ENCODE data around the gene RASGRP2. TPM values are rescaled to one million over a fixed set of nuclear protein-coding genes. Genes with fewer than 3 reads are reported as not detected.

Gene RASGRP2
- total and polyA plus RNA-seq, 2 of the 8 experiments (the other 6 are each of a cell fraction or from before 2014, with no cell fraction given) = 40.6 to 45.7 TPM

GRCh38 chr11:64778473-64779298 lies 34.7 kb upstream of the RASGRP2 start, which contains the start of gene SF1:
TSS of gene SF1 (minus strand) at chr11:64778542. CDS start at chr11:64778392, 150 bp downstream.
- Histone ChIP-seq H3K36me3 (ENCODE audit: control insufficient read depth in 2 of 4, insufficient read depth in 4 of 4, low read length in 3 of 4) (peaks cover 28 to 35% (median 32%) of the 10 kb centered on the region in 4 experiments), H2BK15ac (ENCODE audit: low read length) (no peak within 1 kb of the TSS), H4K5ac (ENCODE audit: insufficient read length, low read depth, low read length) (peak within 1 kb of the TSS; percentile 34), H2AFZ (ENCODE audit: low read length) (no peak within 1 kb of the TSS), H2BK12ac (ENCODE audit: low read depth, low read length) (no peak within 1 kb of the TSS), H4K8ac (ENCODE audit: extremely low read depth, insufficient read depth, low read length) (peak within 1 kb of the TSS; percentile 96), H2AK5ac (ENCODE audit: low read depth, low read length) (no peak within 1 kb of the TSS), H3K4me1 (replicated peaks in 1 of 4; ENCODE audit: control insufficient read depth in 3 of 4, insufficient read depth in 4 of 4, low read length in 3 of 4) (peaks cover 2 to 6% (median 5%) of the 10 kb centered on the region in 4 experiments; a peak in 5 of 7 replicates), H3K4me3 (ENCODE audit: extremely low read depth in 1 of 4, insufficient read depth in 2 of 4, low read depth in 3 of 4, low read length in 4 of 4) (peak within 1 kb of the TSS; percentile 69 to 99 (median 95)), H3K4ac (replicated peaks; ENCODE audit: insufficient read length, low read depth, low read length) (peak within 1 kb of the TSS; percentile 45), H2BK20ac (ENCODE audit: low read length) (no peak within 1 kb of the TSS), H3K27ac (ENCODE audit: low read depth, low read length) (peak within 1 kb of the TSS; percentile 93), H2BK5ac (ENCODE audit: low read depth, low read length) (peak within 1 kb of the TSS; percentile 64), H3K23ac (ENCODE audit: insufficient read length) (no peak within 1 kb of the TSS), H2BK120ac (replicated peaks; ENCODE audit: low read depth, low read length) (no peak within 1 kb of the TSS), H3K4me2 (ENCODE audit: insufficient read depth in 1 of 2, low read depth in 2 of 2, low read length in 2 of 2) (peak within 1 kb of the TSS; percentile 84 to 92), H3K56ac (replicated peaks; ENCODE audit: insufficient read length, low read depth, low read length) (peak within 1 kb of the TSS; percentile 73), H3K9ac (replicated peaks in 1 of 4; ENCODE audit: extremely low read depth in 1 of 4, low read depth in 3 of 4, low read length in 3 of 4) (peak within 1 kb of the TSS; percentile 89 to 99 (median 93)), H3K9me3 (ENCODE audit: insufficient read depth in 2 of 2, low read depth in 1 of 2, low read length in 1 of 2) (no peaks in the 10 kb centered on the region), H3K14ac (ENCODE audit: insufficient read length) (no peak within 1 kb of the TSS), H3K18ac (ENCODE audit: extremely low read depth, low read length) (0 out of 2 replicates have a peak within 1 kb of the TSS, but pooled peaks have one; percentile 38), H3K79me1 (ENCODE audit: low read depth, low read length) (peaks cover 5% of the 10 kb centered on the region; the same call in 1 of the 2 replicates), H4K91ac (replicated peaks; ENCODE audit: insufficient read length, low read length) (no peak within 1 kb of the TSS), H3K79me2 (ENCODE audit: control insufficient read depth in 1 of 2, insufficient read depth in 2 of 2, low read length in 2 of 2) (peaks cover 23 to 39% of the 10 kb centered on the region in 2 experiments), H3K27me3 (replicated peaks in 1 of 4; ENCODE audit: control insufficient read depth in 3 of 4, extremely low read depth in 1 of 4, insufficient read depth in 3 of 4, low read length in 3 of 4) (no peaks in the 10 kb centered on the region), H4K20me1 (replicated peaks in 1 of 2; ENCODE audit: control insufficient read depth in 1 of 2, insufficient read depth in 2 of 2, low read length in 2 of 2) (peaks cover 21 to 27% of the 10 kb centered on the region in 2 experiments), H3K23me2 (ENCODE audit: low read depth, low read length) (peaks cover 9% of the 10 kb centered on the region)
- peak; percentile 97 to 99 for DNase-seq (ENCODE audit: low read depth in 1 of 2, low spot score in 2 of 2)
- ChIA-PET POLR2A (ENCODE audit: partially characterized antibody) (interaction anchor here (0.5 to 29.2 kb wide), 20 partner anchors 9 to 468 kb away, joined by 3 to 1087 read pairs (median 4); partner anchors contain the start of genes ARL2, MEN1, PPP2R5B and PYGM), CTCF (ENCODE audit: partially characterized antibody) (interaction anchor here (0.9 to 1.6 kb wide), 10 partner anchors 9 to 110 kb away, joined by 3 to 7 read pairs (median 4); partner anchors contain the start of gene RASGRP2)
- peak; percentile 95 for FAIRE-seq
- 1% methylated on average over 33 of the region's 80 CpGs; no CpG with 5 or more reads in 1 of the 2 experiments for WGBS, 2 experiments (ENCODE audit: extremely low coverage in 1 of 2, insufficient coverage in 1 of 2, insufficient read length in 1 of 2, insufficient replicate concordance in 2 of 2, low coverage in 1 of 2, low lambda C conversion rate in 2 of 2, missing lambda C conversion rate in 1 of 2)
- TF ChIP-seq MAX (IDR thresholded peaks at IDR 0.05) (peak; percentile 42; the same call in 1 of the 2 replicates), RBBP5 (IDR thresholded peaks at IDR 0.05; ENCODE audit: borderline replicate concordance, low read depth, low read length) (no peak), SIN3A (conservative IDR thresholded peaks at IDR 0.05 in 1 of 2, IDR thresholded peaks at IDR 0.05 in 1 of 2; ENCODE audit: low read depth in 1 of 2, low read length in 2 of 2) (0 out of 4 replicates have a peak, but pooled peaks of 1 of the 2 experiments have one; percentile 56), JUND (IDR thresholded peaks at IDR 0.05; ENCODE audit: low read length) (peak; percentile 76), TAF1 (IDR thresholded peaks at IDR 0.05; ENCODE audit: low read depth, low read length) (peak; percentile 97), NANOG (IDR thresholded peaks at IDR 0.05; ENCODE audit: insufficient read depth, low read depth, low read length, poor library complexity, severe bottlenecking) (no peak), SP1 (IDR thresholded peaks at IDR 0.05; ENCODE audit: low read depth, low read length) (peak; percentile 75), ATF2 (IDR thresholded peaks at IDR 0.05; ENCODE audit: low read length) (peak; percentile 67; the same call in 1 of the 2 replicates)
